ENCODE data around the gene FRYL. TPM values are rescaled to one million over a fixed set of nuclear protein-coding genes. Genes with fewer than 3 reads are reported as not detected.

FRYL gene
- total RNA-seq, 1 donor = 44.0 TPM

DNA sequence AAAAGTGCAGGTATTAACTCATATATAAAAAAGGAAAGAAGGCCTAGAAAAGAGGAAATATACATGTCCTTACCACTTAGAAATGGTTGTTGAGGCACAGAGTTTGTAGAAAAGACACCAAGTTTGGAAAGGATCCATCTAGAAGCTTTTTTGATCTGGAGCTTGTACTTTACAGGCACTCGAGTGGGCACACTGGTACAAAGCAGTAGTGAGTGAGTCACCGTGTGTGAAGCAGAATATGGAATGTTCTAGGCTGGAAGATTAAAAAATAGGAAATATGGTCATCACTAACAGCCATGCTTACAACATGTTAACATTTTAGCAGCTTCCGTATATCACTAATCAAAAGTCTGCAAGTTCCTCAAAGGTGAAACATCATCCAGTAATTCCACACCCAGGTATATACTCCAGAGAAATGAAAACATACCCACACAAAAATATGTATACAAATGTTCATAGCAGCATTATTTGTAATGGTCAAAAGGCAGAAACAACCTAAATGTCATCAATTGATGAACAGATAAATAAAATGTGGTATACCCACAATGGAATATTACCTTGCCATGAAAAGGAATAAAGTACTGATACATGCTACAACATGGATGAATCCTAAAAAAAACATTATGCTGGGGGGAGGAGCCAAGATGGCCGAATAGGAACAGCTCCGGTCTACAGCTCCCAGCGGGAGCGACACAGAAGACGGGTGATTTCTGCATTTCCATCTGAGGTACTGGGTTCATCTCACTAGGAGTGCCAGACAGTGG, 69.5 kb downstream of the FRYL start:
- H3K4me3 ChIP-seq (ENCODE audit: low read depth, low read length) = no peak overlapping the region
- DNase-seq (ENCODE audit: low read depth) = no peak
- no peak for TF ChIP-seq CTCF (IDR thresholded peaks at IDR 0.05; ENCODE audit: insufficient read depth, low read depth, low read length)

- no peak for DNase-seq (ENCODE audit: low read depth)
- H3K4me3 ChIP-seq (ENCODE audit: low read depth, low read length) = no peak overlapping the region
- no peak for TF ChIP-seq CTCF (IDR thresholded peaks at IDR 0.05; ENCODE audit: insufficient read depth, low read depth, low read length)
Observed at GRCh38 chr4:48709901-48710300, 70.2 kb downstream of the FRYL start.

DNA sequence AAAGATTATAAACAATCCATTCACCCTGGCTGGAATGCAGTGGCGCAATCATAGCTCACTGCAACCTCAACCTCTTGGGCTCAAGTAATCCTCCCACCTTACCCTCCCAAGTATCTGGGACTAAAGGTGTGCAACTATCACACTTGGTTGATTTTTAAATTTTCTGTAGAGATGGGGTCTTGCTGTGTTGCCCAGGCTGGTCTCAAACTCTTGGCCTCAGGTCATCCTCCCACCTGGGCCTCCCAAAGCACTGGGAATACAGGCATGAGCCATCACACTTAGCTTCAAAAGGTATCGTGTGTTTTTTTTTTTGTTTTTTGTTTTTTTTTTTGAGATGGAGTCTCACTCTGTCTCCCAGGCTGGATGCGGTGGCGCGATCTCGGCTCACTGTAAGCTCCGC, 71.5 kb downstream of the FRYL start:
- H3K4me3 ChIP-seq (ENCODE audit: low read depth, low read length) = no peak overlapping the region
- TF ChIP-seq CTCF (IDR thresholded peaks at IDR 0.05; ENCODE audit: insufficient read depth, low read depth, low read length) = no peak
- DNase-seq (ENCODE audit: low read depth) = no peak

GRCh38 chr4:48706736-48707135, 73.3 kb downstream of the FRYL start:
- DNase-seq (ENCODE audit: low read depth) = no peak
- no peak for TF ChIP-seq CTCF (IDR thresholded peaks at IDR 0.05; ENCODE audit: insufficient read depth, low read depth, low read length)
- H3K4me3 ChIP-seq (ENCODE audit: low read depth, low read length) = no peak overlapping the region

DNA sequence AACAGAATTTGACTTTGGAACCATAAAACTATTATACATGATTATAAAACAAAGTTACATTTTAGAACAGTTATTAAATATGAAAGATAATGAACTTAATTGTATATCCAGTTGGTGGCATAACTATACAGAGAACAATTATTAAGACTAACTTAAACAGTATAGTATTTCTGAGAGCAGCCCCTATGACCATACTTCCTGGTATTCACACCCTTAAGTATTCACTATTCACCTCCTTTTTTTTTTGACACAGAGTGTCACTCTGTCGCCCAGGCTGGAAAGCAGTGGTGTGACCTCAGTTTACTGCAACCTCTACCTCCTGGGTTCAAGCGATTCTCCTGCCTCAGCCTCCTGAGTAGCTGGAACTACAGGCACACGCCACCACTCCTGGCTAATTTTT, 74.5 kb downstream of the FRYL start:
- H3K4me3 ChIP-seq (ENCODE audit: low read depth, low read length) = no peak overlapping the region
- DNase-seq (ENCODE audit: low read depth) = no peak

DNA sequence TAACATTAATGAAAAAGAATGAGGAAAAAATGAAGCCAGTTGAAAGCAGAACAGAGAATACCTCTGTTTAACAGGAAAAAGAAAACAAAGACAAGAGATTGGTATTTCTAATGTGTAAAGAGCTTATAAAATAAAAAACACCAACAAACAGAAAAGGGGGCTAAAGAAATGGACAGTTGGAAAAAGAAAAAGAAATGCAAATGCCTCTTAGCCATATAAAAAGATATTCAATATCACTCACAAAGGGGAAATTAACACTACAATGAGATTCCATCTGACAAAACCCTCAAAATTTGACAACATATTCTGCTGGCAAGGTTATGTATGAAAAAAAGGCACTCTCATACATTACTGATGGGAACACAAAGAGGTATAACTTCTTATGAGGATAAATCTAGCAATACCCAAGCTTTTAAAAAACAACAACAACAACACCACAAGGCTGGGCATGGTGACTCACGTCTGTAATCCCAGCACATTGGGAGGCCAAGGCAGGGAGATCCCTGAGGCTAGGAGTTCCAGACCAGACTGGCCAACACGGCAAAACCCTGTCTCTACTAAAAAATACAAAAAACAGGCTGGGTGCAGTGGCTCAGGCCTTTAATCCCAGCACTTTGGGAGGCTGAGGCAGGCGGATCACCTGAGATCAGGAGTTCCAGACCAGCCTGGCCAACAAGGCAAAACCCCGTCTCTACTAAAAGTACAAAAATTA, 75.8 kb downstream of the FRYL start:
- DNase-seq (ENCODE audit: low read depth) = no peak
- no peak overlapping the region for H3K4me3 ChIP-seq (ENCODE audit: low read depth, low read length)
- no peak for TF ChIP-seq CTCF (IDR thresholded peaks at IDR 0.05; ENCODE audit: insufficient read depth, low read depth, low read length)

More for the DNA sequence above, 74.5 kb downstream of the FRYL start:
- TF ChIP-seq CTCF (IDR thresholded peaks at IDR 0.05; ENCODE audit: insufficient read depth, low read depth, low read length) = no peak
